ENCODE data around the gene GNAI1. TPM values are rescaled to one million over a fixed set of nuclear protein-coding genes. Genes with fewer than 3 reads are reported as not detected.

Gene GNAI1
- total RNA-seq, 1 experiment from 2014 or later = 30.4 TPM

GRCh38 chr7:80172387-80172786 is 37.8 kb downstream of the GNAI1 start:
- POLR2A ChIA-PET = interaction anchor here (1.0 kb wide), 1 partner anchor 10 kb away, joined by 5 read pairs; no protein-coding TSS in a partner anchor
- no TSS peak for BruUV-seq (replicated peaks)
- CTCF ChIA-PET = no interaction called here
- no peak overlapping the region for H3K27ac Mint-ChIP-seq (ENCODE audit: low read depth, unreplicated experiment)
- H3K27me3 Mint-ChIP-seq (ENCODE audit: insufficient read depth, unreplicated experiment) = no peaks in the 10 kb centered on the region
- no peak for TF ChIP-seq CTCF (IDR thresholded peaks at IDR 0.05; ENCODE audit: unreplicated experiment)
- H3K4me1 Mint-ChIP-seq (ENCODE audit: insufficient read depth, unreplicated experiment) = no peaks in the 10 kb centered on the region
- no peak for DNase-seq (ENCODE audit: unreplicated experiment)
- intact Hi-C loops (cut with micrococcal nuclease) = no loop called here
- no peak overlapping the region for H3K4me3 Mint-ChIP-seq (ENCODE audit: unreplicated experiment)
- H3K9me3 Mint-ChIP-seq (ENCODE audit: unreplicated experiment) = peaks cover 8% of the 10 kb centered on the region
- H3K36me3 Mint-ChIP-seq (ENCODE audit: insufficient read depth, unreplicated experiment) = peaks cover 2% of the 10 kb centered on the region

- no peak for TF ChIP-seq CTCF (IDR thresholded peaks at IDR 0.05; ENCODE audit: unreplicated experiment)
- Mint-ChIP-seq H3K36me3 (ENCODE audit: insufficient read depth, unreplicated experiment) (peaks cover 6% of the 10 kb centered on the region), H3K27me3 (ENCODE audit: insufficient read depth, unreplicated experiment) (no peaks in the 10 kb centered on the region), H3K4me1 (ENCODE audit: insufficient read depth, unreplicated experiment) (peaks cover 6% of the 10 kb centered on the region), H3K27ac (ENCODE audit: low read depth, unreplicated experiment) (no peak overlapping the region), H3K4me3 (ENCODE audit: unreplicated experiment) (no peak overlapping the region), H3K9me3 (ENCODE audit: unreplicated experiment) (no peaks in the 10 kb centered on the region)
- intact Hi-C loops (cut with micrococcal nuclease) = no loop called here
- POLR2A ChIA-PET = interaction anchor here (0.7 kb wide), 1 partner anchor 11 kb away, joined by 3 read pairs; no protein-coding TSS in a partner anchor
- DNase-seq (ENCODE audit: unreplicated experiment) = no peak
- CTCF ChIA-PET = interaction anchor here (0.9 to 1.1 kb wide), 3 partner anchors 21 to 217 kb away, joined by 3 read pairs; no protein-coding TSS in a partner anchor
- no TSS peak for BruUV-seq (replicated peaks)
Observed at GRCh38 chr7:80175744-80176143, 41.1 kb downstream of the GNAI1 start.

GRCh38 chr7:80181411-80181810 is 46.8 kb downstream of the GNAI1 start:
- TF ChIP-seq CTCF (IDR thresholded peaks at IDR 0.05; ENCODE audit: unreplicated experiment) = no peak
- no peak for DNase-seq (ENCODE audit: unreplicated experiment)
- Mint-ChIP-seq H3K36me3 (ENCODE audit: insufficient read depth, unreplicated experiment) (peaks cover 6% of the 10 kb centered on the region), H3K27me3 (ENCODE audit: insufficient read depth, unreplicated experiment) (no peaks in the 10 kb centered on the region), H3K9me3 (ENCODE audit: unreplicated experiment) (no peaks in the 10 kb centered on the region), H3K4me1 (ENCODE audit: insufficient read depth, unreplicated experiment) (peaks cover 11% of the 10 kb centered on the region), H3K27ac (ENCODE audit: low read depth, unreplicated experiment) (no peak overlapping the region), H3K4me3 (ENCODE audit: unreplicated experiment) (no peak overlapping the region)
- ChIA-PET POLR2A (interaction anchor here (1.1 to 2.3 kb wide), 3 partner anchors 33 to 46 kb away, joined by 6 to 7 read pairs (median 6); no protein-coding TSS in a partner anchor), CTCF (interaction anchor here (0.6 to 0.8 kb wide), 4 partner anchors 24 to 1862 kb away, joined by 3 read pairs; no protein-coding TSS in a partner anchor)
- no TSS peak for BruUV-seq (replicated peaks)
- intact Hi-C loops (cut with micrococcal nuclease) = no loop called here

GRCh38 chr7:80182630-80183276 is 48.1 kb downstream of the GNAI1 start:
- ChIA-PET POLR2A (interaction anchor here (0.8 to 2.3 kb wide), 3 partner anchors 11 to 47 kb away, joined by 4 to 7 read pairs (median 5); no protein-coding TSS in a partner anchor), CTCF (interaction anchor here (0.6 to 0.8 kb wide), 2 partner anchors 29 to 123 kb away, joined by 3 to 4 read pairs; no protein-coding TSS in a partner anchor)
- DNase-seq (ENCODE audit: unreplicated experiment) = peak; percentile 63
- Mint-ChIP-seq H3K27ac (ENCODE audit: low read depth, unreplicated experiment) (no peak overlapping the region), H3K9me3 (ENCODE audit: unreplicated experiment) (no peaks in the 10 kb centered on the region), H3K36me3 (ENCODE audit: insufficient read depth, unreplicated experiment) (peaks cover 1% of the 10 kb centered on the region), H3K4me1 (ENCODE audit: insufficient read depth, unreplicated experiment) (peaks cover 21% of the 10 kb centered on the region), H3K27me3 (ENCODE audit: insufficient read depth, unreplicated experiment) (no peaks in the 10 kb centered on the region), H3K4me3 (ENCODE audit: unreplicated experiment) (no peak overlapping the region)
- TF ChIP-seq CTCF (IDR thresholded peaks at IDR 0.05; ENCODE audit: unreplicated experiment) = no peak
- no TSS peak for BruUV-seq (replicated peaks)
- intact Hi-C loops (cut with micrococcal nuclease) = no loop called here
